Uterus (tissue), 2 donors: Measurements from ENCODE around the gene OBP2B.

Experiments
- POLR2A ChIP-seq, 2 donors: fragments of 450-650 bp; IDR thresholded peaks; one replicate each; pipeline ENCODE4 v1.6.1; 2016; ENCODE audit warnings: antibody characterized with exemption in 2 of 2, mild to moderate bottlenecking in 1 of 2, moderate library complexity in 1 of 2
- TF ChIP-seq, protein P1 (sequence below), 4 experiments: fragments of 200-600 bp in 2 of 4; fragments of 450-650 bp in 2 of 4; sonication (generic) in 2 of 4; IDR thresholded peaks; one replicate each; pipeline ENCODE4 v1.5.1; 2016 to 2019; ENCODE audit warnings: antibody characterized with exemption in 4 of 4, mild to moderate bottlenecking in 2 of 4, moderate library complexity in 1 of 4

- TF ChIP-seq, protein P1, sequence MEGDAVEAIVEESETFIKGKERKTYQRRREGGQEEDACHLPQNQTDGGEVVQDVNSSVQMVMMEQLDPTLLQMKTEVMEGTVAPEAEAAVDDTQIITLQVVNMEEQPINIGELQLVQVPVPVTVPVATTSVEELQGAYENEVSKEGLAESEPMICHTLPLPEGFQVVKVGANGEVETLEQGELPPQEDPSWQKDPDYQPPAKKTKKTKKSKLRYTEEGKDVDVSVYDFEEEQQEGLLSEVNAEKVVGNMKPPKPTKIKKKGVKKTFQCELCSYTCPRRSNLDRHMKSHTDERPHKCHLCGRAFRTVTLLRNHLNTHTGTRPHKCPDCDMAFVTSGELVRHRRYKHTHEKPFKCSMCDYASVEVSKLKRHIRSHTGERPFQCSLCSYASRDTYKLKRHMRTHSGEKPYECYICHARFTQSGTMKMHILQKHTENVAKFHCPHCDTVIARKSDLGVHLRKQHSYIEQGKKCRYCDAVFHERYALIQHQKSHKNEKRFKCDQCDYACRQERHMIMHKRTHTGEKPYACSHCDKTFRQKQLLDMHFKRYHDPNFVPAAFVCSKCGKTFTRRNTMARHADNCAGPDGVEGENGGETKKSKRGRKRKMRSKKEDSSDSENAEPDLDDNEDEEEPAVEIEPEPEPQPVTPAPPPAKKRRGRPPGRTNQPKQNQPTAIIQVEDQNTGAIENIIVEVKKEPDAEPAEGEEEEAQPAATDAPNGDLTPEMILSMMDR (IDR thresholded peaks at IDR 0.05), result no peak
- TF ChIP-seq POLR2A (IDR thresholded peaks at IDR 0.05), result no peak
These were observed 21.5 kb downstream of the OBP2B start for GRCh38 chr9:133187561-133188005.
